ENCODE results near the gene ANXA9. TPM values are rescaled to one million over a fixed set of nuclear protein-coding genes. Genes with fewer than 3 reads are reported as not detected.

Gene ANXA9
- total and polyA plus RNA-seq, 7 experiments from 2014 or later: 0.17 to 0.38 TPM; not detected in 5

DNA sequence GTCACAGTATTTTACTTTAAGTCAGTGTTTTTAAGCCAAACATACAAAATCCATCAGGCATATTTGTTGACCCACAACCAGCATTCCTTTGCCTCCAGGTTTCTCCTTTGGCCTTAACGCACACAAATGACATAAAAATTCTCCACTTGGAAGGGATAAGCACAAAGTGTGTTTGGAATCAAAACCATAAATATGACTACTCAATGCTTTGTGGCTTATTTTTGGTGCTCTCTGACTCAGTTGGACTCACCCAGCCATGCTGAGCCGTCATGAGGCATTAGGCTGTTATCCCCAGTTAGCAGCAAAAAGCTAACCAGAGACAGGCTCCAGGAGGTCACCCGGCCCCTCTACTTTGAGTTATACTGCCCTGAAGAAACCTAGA, 27.1 kb downstream of the ANXA9 start:
- intact Hi-C loops (cut with micrococcal nuclease): loop anchor here in 1 of 2 donors (5.0 to 10.0 kb wide), 5 partner anchors 148 to 742 kb away; partner anchors contain the start of genes APH1A, PSMD4 and TNFAIP8L2
- peaks cover 52 to 85% (median 71%) of the 10 kb centered on the region in 7 donors for H3K4me1 Mint-ChIP-seq
- no peaks in the 10 kb centered on the region for H3K9me3 Mint-ChIP-seq
- Histone ChIP-seq H3K27ac (ENCODE audit: low read depth, low read length) (peak overlapping the region; percentile 96), H3K4me3 (ENCODE audit: low read length) (peak overlapping the region; percentile 88), H3K9me3 (ENCODE audit: control insufficient read depth in 2 of 3, low read length in 3 of 3) (no peaks in the 10 kb centered on the region), H3K4me1 (ENCODE audit: control insufficient read depth in 2 of 2, insufficient read depth in 2 of 2, low read length in 2 of 2) (peaks cover 32 to 43% of the 10 kb centered on the region in 2 donors), H3K36me3 (ENCODE audit: control insufficient read depth in 2 of 3, insufficient read depth in 3 of 3, low read length in 3 of 3) (peaks cover 0 to 8% (median 0%) of the 10 kb centered on the region in 3 experiments), H3K27me3 (ENCODE audit: control insufficient read depth in 2 of 2, insufficient read depth in 2 of 2, low read length in 2 of 2) (no peaks in the 10 kb centered on the region)
- no peak for DNase-seq
- POLR2A ChIA-PET: interaction anchor here (0.7 to 3.2 kb wide), 4 partner anchors 33 to 380 kb away, joined by 3 to 12 read pairs (median 4); partner anchors contain the start of genes ENSA and TNFAIP8L2
- peak overlapping the region; percentile 92 to 99 (median 97) for H3K27ac Mint-ChIP-seq
- CTCF ChIA-PET: interaction anchor here (0.7 kb wide), 1 partner anchor 48 kb away, joined by 3 read pairs; no protein-coding TSS in a partner anchor
- H3K27me3 Mint-ChIP-seq: no peaks in the 10 kb centered on the region
- H3K36me3 Mint-ChIP-seq: peaks cover 0 to 12% (median 0%) of the 10 kb centered on the region in 5 donors
- peak overlapping the region; percentile 91 to 100 (median 97) for H3K4me3 Mint-ChIP-seq
- ATAC-seq: no peak

DNA sequence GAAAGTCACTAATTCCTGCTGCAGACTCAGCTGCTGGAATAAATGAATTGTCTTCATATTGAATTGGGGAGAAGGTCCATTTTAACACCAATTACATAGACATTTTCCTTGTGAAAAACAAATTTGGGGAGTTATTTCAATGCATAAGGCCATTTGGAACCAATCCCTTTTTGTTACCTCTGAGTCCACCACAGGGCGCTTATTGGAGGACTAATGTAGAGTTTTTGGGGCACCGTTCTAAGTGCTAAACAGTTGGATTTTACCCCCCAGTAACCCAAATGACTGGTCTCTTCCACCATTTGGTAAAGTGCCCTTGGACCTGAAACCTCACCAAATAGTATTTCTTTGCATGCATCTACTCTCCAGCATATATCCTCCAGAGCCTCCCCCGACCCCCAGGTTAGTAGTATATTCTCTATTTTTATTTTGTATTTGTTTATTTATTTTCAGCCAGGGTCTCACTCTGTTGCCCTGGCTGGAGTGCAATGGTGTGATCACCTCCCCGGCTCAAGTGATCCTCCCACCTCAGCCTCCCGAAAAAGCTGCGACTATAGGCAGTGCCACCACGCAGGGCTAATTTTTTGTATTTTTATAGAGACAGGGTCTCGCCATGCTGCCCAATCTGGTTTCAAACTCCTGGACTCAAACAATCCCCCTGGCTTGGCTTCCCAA, 27.7 kb downstream of the ANXA9 start:
- Histone ChIP-seq H3K27me3 (ENCODE audit: control insufficient read depth in 2 of 2, insufficient read depth in 2 of 2, low read length in 2 of 2) (no peaks in the 10 kb centered on the region), H3K27ac (ENCODE audit: low read depth, low read length) (peak overlapping the region; percentile 96), H3K4me3 (ENCODE audit: low read length) (peak overlapping the region; percentile 88), H3K9me3 (ENCODE audit: control insufficient read depth in 2 of 3, low read length in 3 of 3) (no peaks in the 10 kb centered on the region), H3K36me3 (ENCODE audit: control insufficient read depth in 2 of 3, insufficient read depth in 3 of 3, low read length in 3 of 3) (peaks cover 0 to 8% (median 0%) of the 10 kb centered on the region in 3 experiments), H3K4me1 (ENCODE audit: control insufficient read depth in 2 of 2, insufficient read depth in 2 of 2, low read length in 2 of 2) (peaks cover 32 to 42% of the 10 kb centered on the region in 2 donors)
- intact Hi-C loops (cut with micrococcal nuclease): loop anchor here in 1 of 2 donors (5.0 to 10.0 kb wide), 5 partner anchors 147 to 743 kb away; partner anchors contain the start of genes APH1A, PSMD4 and TNFAIP8L2
- H3K9me3 Mint-ChIP-seq: no peaks in the 10 kb centered on the region
- ChIA-PET CTCF (interaction anchor here (0.7 kb wide), 1 partner anchor 48 kb away, joined by 3 read pairs; no protein-coding TSS in a partner anchor), POLR2A (interaction anchor here (0.7 to 3.2 kb wide), 6 partner anchors 10 to 381 kb away, joined by 3 to 12 read pairs (median 4); partner anchors contain the start of genes ENSA and TNFAIP8L2)
- DNase-seq (no peak), ATAC-seq (no peak)
- H3K36me3 Mint-ChIP-seq: peaks cover 0 to 12% (median 0%) of the 10 kb centered on the region in 5 donors
- peak overlapping the region in 8 of 9 donors; percentile 92 to 99 (median 98) for H3K27ac Mint-ChIP-seq
- peak overlapping the region; percentile 91 to 100 (median 97) for H3K4me3 Mint-ChIP-seq
- peaks cover 51 to 87% (median 71%) of the 10 kb centered on the region in 7 donors for H3K4me1 Mint-ChIP-seq
- no peaks in the 10 kb centered on the region for H3K27me3 Mint-ChIP-seq

DNA sequence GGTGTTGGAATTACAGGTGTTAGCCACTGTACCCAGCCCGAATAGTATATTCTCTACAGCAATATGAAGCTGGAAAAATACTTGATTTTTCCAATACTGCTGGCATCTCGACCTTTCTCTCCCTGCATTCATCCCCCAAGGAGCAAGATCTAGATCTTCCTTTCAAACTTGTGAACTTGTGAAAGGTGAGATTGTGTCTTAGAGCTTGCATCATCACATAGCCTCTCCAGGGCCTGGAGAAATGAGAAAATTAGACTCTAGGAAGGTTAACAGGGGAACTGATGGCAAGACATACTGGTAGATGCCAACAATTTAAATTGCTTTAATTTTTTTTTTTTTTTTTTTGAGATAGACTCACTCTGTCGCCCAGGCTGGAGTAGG, 28.2 kb downstream of the ANXA9 start:
- CTCF ChIA-PET: no interaction called here
- H3K4me3 Mint-ChIP-seq: peak overlapping the region; percentile 12 to 100 (median 86)
- H3K36me3 ChIP-seq (ENCODE audit: control insufficient read depth in 2 of 3, insufficient read depth in 3 of 3, low read length in 3 of 3): peaks cover 0 to 8% (median 0%) of the 10 kb centered on the region in 3 experiments
- H3K9me3 ChIP-seq (ENCODE audit: control insufficient read depth in 2 of 3, low read length in 3 of 3): no peaks in the 10 kb centered on the region
- intact Hi-C loops (cut with micrococcal nuclease): no loop called here
- H3K36me3 Mint-ChIP-seq: peaks cover 0 to 12% (median 0%) of the 10 kb centered on the region in 5 donors
- no peak for ATAC-seq
- H3K27me3 ChIP-seq (ENCODE audit: control insufficient read depth in 2 of 2, insufficient read depth in 2 of 2, low read length in 2 of 2): no peaks in the 10 kb centered on the region
- peaks cover 45 to 87% (median 71%) of the 10 kb centered on the region in 7 donors for H3K4me1 Mint-ChIP-seq
- POLR2A ChIA-PET: interaction anchor here (1.0 to 3.2 kb wide), 4 partner anchors 10 to 147 kb away, joined by 3 to 12 read pairs (median 4); partner anchors contain the start of gene TNFAIP8L2
- no peak for DNase-seq
- no peak overlapping the region for H3K4me3 ChIP-seq (ENCODE audit: low read length)
- no peaks in the 10 kb centered on the region for H3K27me3 Mint-ChIP-seq
- peak overlapping the region in 5 of 9 donors; percentile 30 to 99 (median 34) for H3K27ac Mint-ChIP-seq
- H3K4me1 ChIP-seq (ENCODE audit: control insufficient read depth in 2 of 2, insufficient read depth in 2 of 2, low read length in 2 of 2): peaks cover 32 to 42% of the 10 kb centered on the region in 2 donors
- H3K9me3 Mint-ChIP-seq: no peaks in the 10 kb centered on the region
- no peak overlapping the region for H3K27ac ChIP-seq (ENCODE audit: low read depth, low read length)

GRCh38 chr1:151011154-151011850, 29.2 kb downstream of the ANXA9 start:
- peaks cover 0 to 8% (median 0%) of the 10 kb centered on the region in 5 donors for H3K36me3 Mint-ChIP-seq
- Histone ChIP-seq H3K4me1 (ENCODE audit: control insufficient read depth in 2 of 2, insufficient read depth in 2 of 2, low read length in 2 of 2) (peaks cover 30 to 42% of the 10 kb centered on the region in 2 donors), H3K36me3 (ENCODE audit: control insufficient read depth in 2 of 3, insufficient read depth in 3 of 3, low read length in 3 of 3) (peaks cover 0 to 8% (median 0%) of the 10 kb centered on the region in 3 experiments), H3K4me3 (ENCODE audit: low read length) (no peak overlapping the region), H3K9me3 (ENCODE audit: control insufficient read depth in 2 of 3, low read length in 3 of 3) (no peaks in the 10 kb centered on the region), H3K27me3 (ENCODE audit: control insufficient read depth in 2 of 2, insufficient read depth in 2 of 2, low read length in 2 of 2) (no peaks in the 10 kb centered on the region), H3K27ac (ENCODE audit: low read depth, low read length) (no peak overlapping the region)
- DNase-seq: no peak
- peaks cover 39 to 77% (median 64%) of the 10 kb centered on the region in 7 donors for H3K4me1 Mint-ChIP-seq
- no peaks in the 10 kb centered on the region for H3K9me3 Mint-ChIP-seq
- peak overlapping the region in 8 of 9 donors; percentile 54 to 90 (median 74) for H3K27ac Mint-ChIP-seq
- ATAC-seq: no peak
- H3K4me3 Mint-ChIP-seq: peak overlapping the region; percentile 29 to 97 (median 64)
- H3K27me3 Mint-ChIP-seq: no peaks in the 10 kb centered on the region
- intact Hi-C loops (cut with micrococcal nuclease): no loop called here
- CTCF ChIA-PET: interaction anchor here (0.7 to 1.0 kb wide), 4 partner anchors 13 to 89 kb away, joined by 3 to 6 read pairs (median 4); no protein-coding TSS in a partner anchor
- POLR2A ChIA-PET: interaction anchor here (0.6 to 3.2 kb wide), 9 partner anchors 9 to 146 kb away, joined by 3 to 12 read pairs (median 3); partner anchors contain the start of gene TNFAIP8L2

DNA sequence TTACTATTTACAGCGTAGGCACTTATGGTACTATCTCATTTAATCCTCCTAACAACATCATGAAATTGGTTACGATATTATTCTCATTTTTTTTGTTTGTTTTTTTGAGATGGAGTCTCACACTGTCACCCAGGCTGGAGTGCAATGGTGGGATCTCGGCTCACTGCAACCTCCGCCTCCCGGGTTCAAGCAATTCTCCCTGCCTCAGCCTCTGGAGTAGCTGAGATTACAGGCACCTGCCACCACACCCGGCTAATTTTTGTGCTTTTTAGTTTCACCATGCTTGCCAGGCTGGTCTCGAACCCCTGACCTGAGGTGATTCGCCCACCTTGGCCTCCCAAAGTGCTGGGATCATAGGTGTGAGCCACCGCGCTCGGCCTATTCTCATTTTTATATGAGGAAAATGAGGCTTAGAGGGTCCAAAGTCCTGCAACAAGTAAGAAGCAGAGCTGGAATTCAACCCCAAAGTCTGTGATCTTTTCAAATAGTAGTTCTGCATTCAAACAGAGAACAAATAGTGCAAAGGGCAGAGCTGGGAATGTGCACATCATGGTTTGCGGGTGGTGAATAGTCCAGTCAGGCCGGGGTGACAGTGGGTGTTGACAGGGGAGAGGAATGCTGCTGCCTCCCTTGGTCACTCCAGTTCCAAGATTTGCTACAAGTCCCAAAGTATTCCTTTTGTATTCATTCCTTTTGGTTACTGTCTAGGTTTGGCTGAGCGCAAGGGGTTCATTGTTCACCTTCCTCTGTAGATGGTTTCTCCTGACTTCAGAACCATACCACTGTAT, 30.8 kb downstream of the ANXA9 start:
- ATAC-seq (no peak), DNase-seq (no peak)
- POLR2A ChIA-PET: interaction anchor here (1.2 to 1.9 kb wide), 3 partner anchors 13 to 43 kb away, joined by 3 to 12 read pairs (median 3); no protein-coding TSS in a partner anchor
- H3K36me3 ChIP-seq (ENCODE audit: control insufficient read depth in 2 of 3, insufficient read depth in 3 of 3, low read length in 3 of 3): peaks cover 0 to 10% (median 2%) of the 10 kb centered on the region in 3 experiments
- peaks cover 0 to 9% (median 0%) of the 10 kb centered on the region in 5 donors for H3K36me3 Mint-ChIP-seq
- H3K9me3 Mint-ChIP-seq: no peaks in the 10 kb centered on the region
- no peaks in the 10 kb centered on the region for H3K27me3 ChIP-seq (ENCODE audit: control insufficient read depth in 2 of 2, insufficient read depth in 2 of 2, low read length in 2 of 2)
- H3K4me3 Mint-ChIP-seq: peak overlapping the region in 4 of 10 donors; percentile 12 to 64 (median 44)
- no peaks in the 10 kb centered on the region for H3K9me3 ChIP-seq (ENCODE audit: control insufficient read depth in 2 of 3, low read length in 3 of 3)
- CTCF ChIA-PET: interaction anchor here (0.6 to 1.0 kb wide), 3 partner anchors 11 to 240 kb away, joined by 4 to 6 read pairs (median 6); no protein-coding TSS in a partner anchor
- H3K27ac Mint-ChIP-seq: peak overlapping the region in 6 of 9 donors; percentile 28 to 79 (median 60)
- intact Hi-C loops (cut with micrococcal nuclease): no loop called here
- H3K27me3 Mint-ChIP-seq: no peaks in the 10 kb centered on the region
- H3K4me3 ChIP-seq (ENCODE audit: low read length): no peak overlapping the region
- H3K4me1 ChIP-seq (ENCODE audit: control insufficient read depth in 2 of 2, insufficient read depth in 2 of 2, low read length in 2 of 2): peaks cover 15 to 29% of the 10 kb centered on the region in 2 donors
- no peak overlapping the region for H3K27ac ChIP-seq (ENCODE audit: low read depth, low read length)
- peaks cover 26 to 62% (median 50%) of the 10 kb centered on the region in 7 donors for H3K4me1 Mint-ChIP-seq
